Smooth muscle cell (in vitro differentiated cells): ENCODE results near the gene SARS1. TPM values are rescaled to one million over a fixed set of nuclear protein-coding genes. Genes with fewer than 3 reads are reported as not detected.

Experiments
- DNase-seq: peaks from one replicate; lab custom pipeline; 2025; ENCODE audit not compliant: unreplicated experiment; lab: John Stamatoyannopoulos, UW
- H2AFZ ChIP-seq: fragments of 200-600 bp; sonication (generic); 2 replicates; pipeline ENCODE4 v1.6.0; 2016; ENCODE audit warnings: antibody characterized with exemption, low read depth, mild to moderate bottlenecking
- H3F3A ChIP-seq: fragments of 200-600 bp; sonication (generic); 2 replicates; pipeline ENCODE4 v1.6.0; 2017; ENCODE audit warnings: antibody characterized with exemption, low read depth
- H3K27ac ChIP-seq: fragments of 200-600 bp; sonication (generic); 2 replicates; pipeline ENCODE4 v1.5.1; 2016; ENCODE audit warnings: low read depth, mild to moderate bottlenecking
- H3K27me3 ChIP-seq: fragments of 200-600 bp; sonication (generic); 2 replicates; pipeline ENCODE4 v1.6.1; 2016; ENCODE audit warnings: low read depth, mild to moderate bottlenecking
- H3K36me3 ChIP-seq: fragments of 200-600 bp; sonication (generic); 2 replicates; pipeline ENCODE4 v1.5.1; 2016; ENCODE audit warnings: low read depth
- H3K4me1 ChIP-seq: fragments of 200-600 bp; sonication (generic); 2 replicates; pipeline ENCODE4 v1.5.1; 2016; ENCODE audit warnings: low read depth
- H3K4me2 ChIP-seq: fragments of 200-600 bp; sonication (generic); 2 replicates; pipeline ENCODE4 v1.6.0; 2016; ENCODE audit warnings: mild to moderate bottlenecking
- H3K4me3 ChIP-seq: fragments of 200-600 bp; sonication (generic); 2 replicates; pipeline ENCODE4 v1.5.1; 2016; ENCODE audit warnings: mild to moderate bottlenecking
- H3K79me2 ChIP-seq: fragments of 200-600 bp; sonication (generic); 2 replicates; pipeline ENCODE4 v1.6.0; 2016; ENCODE audit warnings: low read depth, mild to moderate bottlenecking
- H3K9ac ChIP-seq: fragments of 200-600 bp; sonication (generic); 2 replicates; pipeline ENCODE4 v1.6.0; 2016; ENCODE audit warnings: low read depth
- H3K9me3 ChIP-seq: fragments of 200-600 bp; sonication (generic); replicated peaks from 2 replicates; pipeline ENCODE4 v1.5.1; 2016; ENCODE audit warnings: low read depth
- H4K20me1 ChIP-seq: fragments of 200-600 bp; sonication (generic); 2 replicates; pipeline ENCODE4 v1.6.0; 2016; ENCODE audit warnings: low read depth
- CTCF ChIP-seq: fragments of 200-600 bp; sonication (generic); IDR thresholded peaks from 2 replicates; pipeline ENCODE4 v1.5.1; 2017; ENCODE audit warnings: borderline replicate concordance, mild to moderate bottlenecking, antibody characterized with exemption; ENCODE audit not compliant: insufficient read depth, poor library complexity, severe bottlenecking
- WGBS: methylation state at CpG from one replicate; pipeline ENCODE4 v1.1.7; 2016; ENCODE audit warnings: low lambda C conversion rate; 5-methylcytosine and 5-hydroxymethylcytosine counted together
- polyA plus RNA-seq: library from polyadenylated mRNA; unstranded; fragments of >200 nt; fragmentation: Nextera tagmentation; extraction: Ambion mirVana; gene quantifications from 2 replicates; pipeline ENCODE4 v1.2.1, GENCODE V29; 2016
- total RNA-seq: library from RNA; depleted of rRNA; stranded (reverse); fragments of >200 nt; gene quantifications from 2 replicates; pipeline ENCODE4 v1.2.3, GENCODE V29; 2014

The SARS1 gene
- total and polyA plus RNA-seq, 2 experiments from 2014 or later, result 157 to 176 TPM

- no peak for TF ChIP-seq CTCF
- no peak overlapping the region for H3K27ac ChIP-seq
- 97% methylated on average over 31 of the region's 31 CpGs for WGBS
- no peak overlapping the region for H3K9ac ChIP-seq
- no peak for DNase-seq
- H3K27me3 ChIP-seq, result peaks cover 5% of the 10 kb centered on the region
- no peaks in the 10 kb centered on the region for H3F3A ChIP-seq
- H3K9me3 ChIP-seq, result no peaks in the 10 kb centered on the region
- H2AFZ ChIP-seq, result no peak overlapping the region
- H3K4me3 ChIP-seq, result no peak overlapping the region
- H3K79me2 ChIP-seq, result no peaks in the 10 kb centered on the region
- H3K36me3 ChIP-seq, result no peaks in the 10 kb centered on the region
- no peak overlapping the region for H3K4me2 ChIP-seq
- H4K20me1 ChIP-seq, result no peaks in the 10 kb centered on the region
- peaks cover 24% of the 10 kb centered on the region for H3K4me1 ChIP-seq
Observed at GRCh38 chr1:109252167-109252892, 38.6 kb downstream of the SARS1 start.

- whole genome bisulfite sequencing, result 93% methylated on average over 33 of the region's 33 CpGs
- H3K9me3 ChIP-seq, result no peaks in the 10 kb centered on the region
- H3K4me1 ChIP-seq, result peaks cover 24% of the 10 kb centered on the region
- no peaks in the 10 kb centered on the region for H3K36me3 ChIP-seq
- no peak overlapping the region for H3K9ac ChIP-seq
- TF ChIP-seq CTCF, result no peak
- H3K4me3 ChIP-seq, result no peak overlapping the region
- no peak overlapping the region for H3K27ac ChIP-seq
- DNase-seq, result no peak
- peaks cover 5% of the 10 kb centered on the region for H3K27me3 ChIP-seq
- no peaks in the 10 kb centered on the region for H4K20me1 ChIP-seq
- H3F3A ChIP-seq, result no peaks in the 10 kb centered on the region
- no peaks in the 10 kb centered on the region for H3K79me2 ChIP-seq
- no peak overlapping the region for H3K4me2 ChIP-seq
- peak overlapping the region; percentile 78 for H2AFZ ChIP-seq
Observed at GRCh38 chr1:109252893-109253802, 39.4 kb downstream of the SARS1 start.

- Histone ChIP-seq H4K20me1 (no peaks in the 10 kb centered on the region), H3K4me1 (peaks cover 24% of the 10 kb centered on the region), H3K27ac (no peak overlapping the region), H3F3A (no peaks in the 10 kb centered on the region), H3K9ac (no peak overlapping the region), H3K27me3 (peaks cover 5% of the 10 kb centered on the region), H3K79me2 (no peaks in the 10 kb centered on the region), H2AFZ (peak overlapping the region; percentile 78), H3K4me2 (peak overlapping the region; percentile 50), H3K9me3 (no peaks in the 10 kb centered on the region), H3K36me3 (no peaks in the 10 kb centered on the region), H3K4me3 (no peak overlapping the region)
- no peak for TF ChIP-seq CTCF
- WGBS, result 26% methylated on average over 8 of the region's 9 CpGs
- DNase-seq, result no peak
Observed at GRCh38 chr1:109253803-109254620, 40.3 kb downstream of the SARS1 start.
